Measurements from ENCODE around the gene GALM.
"Not testable (repeated sequence)": the region's sequence is repeated elsewhere in the genome, so short reads cannot be mapped to it uniquely, and the experiment has no call there.

Gene GALM

GRCh38 chr2:38712413-38712812 is 46.5 kb downstream of the GALM start:
- no peak for DNase-seq (ENCODE audit: low read depth)

- no peak for DNase-seq (ENCODE audit: low read depth)
Observed at GRCh38 chr2:38712871-38713270, 47.0 kb downstream of the GALM start.

DNA sequence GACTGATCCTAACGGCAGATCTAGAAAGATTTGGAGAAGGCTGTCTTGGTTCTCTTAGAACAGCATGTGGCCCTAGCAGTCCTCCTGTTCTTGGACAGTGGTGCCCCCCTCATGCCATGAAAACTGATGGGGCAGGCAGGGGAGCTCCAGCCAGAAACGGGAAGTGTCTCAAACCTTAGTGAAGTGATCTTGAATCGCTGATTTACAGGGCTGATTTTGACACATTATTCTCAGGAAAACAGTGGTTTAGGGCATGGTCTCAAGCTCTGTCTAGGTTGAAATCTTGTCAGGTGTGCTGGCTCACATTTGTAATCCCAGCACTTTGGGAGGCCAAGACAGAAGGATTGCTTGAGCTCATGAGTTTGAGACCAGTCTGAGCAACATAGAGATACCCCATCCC is 47.4 kb downstream of the GALM start:
- no peak for DNase-seq (ENCODE audit: low read depth)

- not testable (repeated sequence) for DNase-seq (ENCODE audit: low read depth)
Observed at GRCh38 chr2:38714941-38715340, 49.0 kb downstream of the GALM start.

- DNase-seq (ENCODE audit: low read depth) = no peak
Observed at GRCh38 chr2:38716185-38716584, 50.3 kb downstream of the GALM start.

- DNase-seq (ENCODE audit: low read depth) = no peak
Observed at GRCh38 chr2:38718601-38719000, 52.7 kb downstream of the GALM start.

DNA sequence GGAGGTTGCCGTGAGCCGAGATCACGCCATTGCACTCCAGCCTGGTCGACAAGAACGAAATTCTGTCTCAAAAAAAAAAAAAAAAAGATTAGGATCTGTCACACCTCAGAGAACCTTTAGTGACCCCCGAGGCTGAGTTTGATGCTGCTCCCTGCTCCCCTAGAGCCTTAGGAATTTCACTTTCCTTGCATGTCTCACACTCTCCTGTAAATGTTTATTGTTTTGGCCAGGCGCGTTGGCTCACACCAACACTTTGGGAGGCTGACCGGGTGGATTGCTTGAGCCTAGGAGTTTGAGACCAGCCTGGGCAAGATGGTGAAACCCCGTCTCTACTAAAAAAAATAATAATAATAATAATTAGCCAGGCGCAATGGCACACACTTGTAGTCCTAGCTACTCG is 53.8 kb downstream of the GALM start:
- DNase-seq (ENCODE audit: low read depth) = no peak

DNA sequence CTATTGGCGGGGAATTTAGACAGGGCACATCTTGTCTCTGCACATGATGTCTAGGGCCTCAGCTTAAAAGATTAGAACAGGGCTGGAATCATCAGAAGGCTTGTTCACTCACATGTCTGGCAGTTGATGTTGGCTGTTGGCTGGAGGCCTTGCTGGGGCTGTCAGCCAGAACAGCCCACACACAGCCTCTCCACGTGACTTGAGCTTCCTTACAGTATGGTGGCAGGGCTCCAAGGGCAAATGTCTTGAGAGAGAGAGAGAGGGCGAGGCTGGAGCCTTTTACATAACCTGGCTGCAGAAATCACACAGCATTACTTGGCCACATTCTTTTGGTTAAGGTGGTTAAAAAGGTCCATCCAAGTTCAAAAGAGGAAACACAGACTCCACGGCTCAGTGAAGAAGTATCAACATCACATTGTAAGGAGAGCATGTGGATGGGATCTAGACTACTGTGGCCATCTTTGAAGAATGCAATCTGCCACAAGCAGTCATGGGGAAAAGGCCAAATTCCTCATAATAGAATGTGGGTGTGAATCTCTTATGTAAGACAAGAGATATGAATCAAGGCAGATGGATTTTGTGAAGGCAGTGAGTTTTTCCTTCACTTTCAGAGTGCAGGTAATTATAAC is 54.8 kb downstream of the GALM start:
- no peak for DNase-seq (ENCODE audit: low read depth)

GRCh38 chr2:38722271-38723061 is 56.6 kb downstream of the GALM start:
- DNase-seq (ENCODE audit: low read depth) = peak; percentile 67

DNA sequence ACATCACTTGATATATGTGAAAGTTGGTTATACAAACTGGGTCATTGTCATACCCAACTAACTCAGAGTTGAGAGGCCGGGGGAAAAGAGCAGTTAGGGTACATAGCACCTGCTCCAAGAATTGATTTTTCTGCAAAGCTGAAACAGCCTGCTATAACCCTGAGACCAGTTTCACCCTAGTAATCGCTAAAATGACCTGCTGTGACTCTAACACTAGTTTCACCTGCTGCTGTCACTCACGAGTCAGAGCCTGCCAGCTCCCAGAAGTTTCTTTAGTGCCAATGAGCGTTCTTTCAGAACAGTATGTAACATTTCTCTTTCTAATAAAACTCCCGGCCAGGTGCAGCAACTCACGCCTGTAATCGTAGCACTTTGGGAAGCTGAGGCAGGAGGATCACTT is 57.3 kb downstream of the GALM start:
- DNase-seq (ENCODE audit: low read depth) = no peak

DNA sequence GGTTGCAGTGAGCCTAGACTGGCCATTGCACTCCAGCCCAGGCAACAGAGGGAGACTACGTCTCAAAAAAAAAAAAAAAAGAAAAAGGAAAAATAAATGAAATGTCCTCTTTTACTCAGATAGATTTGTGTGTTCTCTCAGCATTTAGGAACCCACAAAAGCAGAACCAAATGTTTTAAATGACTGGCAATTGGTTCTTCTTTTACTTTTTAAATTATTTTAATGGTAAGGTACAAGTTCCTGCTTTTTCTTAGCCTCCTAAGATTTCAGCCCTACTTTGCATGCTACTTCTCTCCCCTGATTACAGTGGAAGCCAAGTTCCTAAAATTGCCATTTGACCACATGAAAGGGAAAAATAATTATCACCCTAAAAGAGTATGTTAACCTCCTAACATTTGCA is 61.7 kb downstream of the GALM start:
- no peak for DNase-seq (ENCODE audit: low read depth)

- no peak for DNase-seq (ENCODE audit: low read depth)
Observed at GRCh38 chr2:38728694-38729093, 62.8 kb downstream of the GALM start.

GRCh38 chr2:38731090-38731489 is 65.2 kb downstream of the GALM start:
- DNase-seq (ENCODE audit: low read depth) = no peak

- no peak for DNase-seq (ENCODE audit: low read depth)
Observed at GRCh38 chr2:38731684-38732221, 65.8 kb downstream of the GALM start.

- no peak for DNase-seq (ENCODE audit: low read depth)
Observed at GRCh38 chr2:38733300-38733971, 67.5 kb downstream of the GALM start.

DNA sequence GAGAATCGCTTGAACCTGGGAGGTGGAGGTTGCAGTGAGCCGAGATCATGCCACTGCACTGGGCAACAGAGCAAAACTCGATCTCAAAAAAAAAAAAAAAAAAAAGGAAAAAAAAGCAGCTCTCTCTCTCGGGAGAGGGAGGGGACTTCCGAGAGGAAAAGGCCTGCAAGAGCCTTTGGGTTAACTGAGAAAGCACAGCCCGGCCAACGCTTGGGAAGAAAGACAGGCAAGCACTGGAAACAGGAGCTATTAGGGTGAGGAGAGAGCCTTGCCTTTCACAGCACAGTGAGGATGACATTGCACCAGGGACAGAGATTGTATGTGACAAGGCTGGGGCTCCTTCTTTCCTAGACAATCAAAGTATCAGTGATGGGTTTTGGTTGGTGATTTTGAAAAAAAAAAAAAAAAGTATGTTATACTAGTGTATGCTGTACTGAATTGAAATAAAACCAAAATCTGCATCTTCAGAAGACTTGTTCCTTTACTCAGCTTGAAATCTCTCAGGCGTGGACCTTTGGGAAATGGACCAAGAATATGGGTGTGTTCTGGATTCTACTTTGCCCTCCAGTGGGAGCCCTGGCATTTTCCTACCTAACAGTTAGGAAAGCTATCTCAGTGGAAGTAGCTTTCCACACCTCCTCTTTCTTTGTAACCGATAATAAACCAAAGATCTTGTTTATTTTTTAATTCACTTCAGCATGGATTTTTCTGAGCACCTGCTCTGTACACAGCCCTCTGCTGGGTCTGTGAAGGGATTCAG is 68.6 kb downstream of the GALM start:
- DNase-seq (ENCODE audit: low read depth) = no peak

DNA sequence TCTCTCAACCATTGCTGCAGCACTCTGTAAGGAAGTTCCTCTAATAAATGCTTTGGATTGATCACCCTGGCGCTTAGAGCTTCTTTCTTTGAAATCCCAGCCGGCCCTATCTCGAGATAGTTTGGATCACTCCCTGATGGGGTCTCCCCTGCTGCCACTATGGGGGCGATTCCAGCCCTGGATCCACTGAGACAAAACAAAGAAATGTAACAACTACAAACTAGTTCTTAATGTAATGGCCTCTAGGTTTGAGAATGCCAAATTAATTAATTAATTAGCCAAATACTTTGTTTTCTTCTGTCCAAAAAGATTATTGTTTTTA is 70.0 kb downstream of the GALM start:
- DNase-seq (ENCODE audit: low read depth) = no peak

DNA sequence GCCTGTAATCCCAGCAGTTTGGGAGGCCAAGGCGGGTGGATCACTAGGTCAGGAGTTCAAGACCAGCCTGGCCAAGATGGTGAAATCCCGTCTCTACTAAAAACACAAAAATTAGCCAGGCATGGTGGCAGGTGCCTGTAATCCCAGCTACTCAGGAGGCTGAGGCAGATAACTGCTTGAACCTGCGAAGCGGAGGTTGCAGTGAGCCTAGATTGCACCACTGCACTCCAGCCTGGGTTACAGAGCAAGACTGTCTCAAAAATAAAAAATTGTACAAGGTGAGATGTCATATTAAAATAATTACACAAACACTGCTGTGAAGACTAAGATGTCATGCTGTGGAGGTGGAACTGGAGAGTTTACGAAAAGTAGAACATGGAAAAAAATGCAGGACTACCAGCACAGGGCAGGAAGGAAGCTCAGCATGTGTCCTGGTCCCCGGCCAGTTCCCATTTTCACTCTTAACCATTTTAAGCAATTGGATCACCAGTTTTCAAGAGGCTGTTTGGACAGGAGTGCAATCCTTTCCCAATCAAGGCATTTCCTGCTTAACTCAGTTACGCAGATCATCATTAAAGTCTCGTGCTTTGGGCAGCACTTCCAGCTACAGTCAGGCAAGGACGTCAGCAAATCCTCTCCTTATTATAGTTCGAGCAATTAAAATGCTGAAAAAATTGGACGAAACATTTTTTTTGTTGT is 71.2 kb downstream of the GALM start:
- not testable (repeated sequence) for DNase-seq (ENCODE audit: low read depth)

- no peak for DNase-seq (ENCODE audit: low read depth)
Observed at GRCh38 chr2:38737925-38738324, 72.0 kb downstream of the GALM start.

DNA sequence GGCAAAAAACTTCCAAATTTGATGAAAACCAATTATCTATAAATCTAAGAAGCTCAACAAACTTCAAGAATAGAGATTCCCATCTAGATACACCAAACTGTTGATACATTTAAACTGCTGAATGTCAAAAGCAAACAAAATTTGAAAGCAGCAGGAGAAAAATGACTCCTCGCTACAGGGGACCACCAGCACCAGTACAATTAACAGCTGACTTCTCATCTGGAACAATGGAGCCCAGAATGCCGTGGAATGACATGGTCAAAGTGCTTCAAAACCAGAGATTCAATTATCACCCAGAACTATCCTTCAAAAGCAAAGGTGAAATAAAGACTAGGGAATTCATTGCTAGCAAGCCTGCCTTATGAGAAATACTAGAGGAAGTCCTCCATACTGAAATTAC is 73.6 kb downstream of the GALM start:
- DNase-seq (ENCODE audit: low read depth) = no peak

DNA sequence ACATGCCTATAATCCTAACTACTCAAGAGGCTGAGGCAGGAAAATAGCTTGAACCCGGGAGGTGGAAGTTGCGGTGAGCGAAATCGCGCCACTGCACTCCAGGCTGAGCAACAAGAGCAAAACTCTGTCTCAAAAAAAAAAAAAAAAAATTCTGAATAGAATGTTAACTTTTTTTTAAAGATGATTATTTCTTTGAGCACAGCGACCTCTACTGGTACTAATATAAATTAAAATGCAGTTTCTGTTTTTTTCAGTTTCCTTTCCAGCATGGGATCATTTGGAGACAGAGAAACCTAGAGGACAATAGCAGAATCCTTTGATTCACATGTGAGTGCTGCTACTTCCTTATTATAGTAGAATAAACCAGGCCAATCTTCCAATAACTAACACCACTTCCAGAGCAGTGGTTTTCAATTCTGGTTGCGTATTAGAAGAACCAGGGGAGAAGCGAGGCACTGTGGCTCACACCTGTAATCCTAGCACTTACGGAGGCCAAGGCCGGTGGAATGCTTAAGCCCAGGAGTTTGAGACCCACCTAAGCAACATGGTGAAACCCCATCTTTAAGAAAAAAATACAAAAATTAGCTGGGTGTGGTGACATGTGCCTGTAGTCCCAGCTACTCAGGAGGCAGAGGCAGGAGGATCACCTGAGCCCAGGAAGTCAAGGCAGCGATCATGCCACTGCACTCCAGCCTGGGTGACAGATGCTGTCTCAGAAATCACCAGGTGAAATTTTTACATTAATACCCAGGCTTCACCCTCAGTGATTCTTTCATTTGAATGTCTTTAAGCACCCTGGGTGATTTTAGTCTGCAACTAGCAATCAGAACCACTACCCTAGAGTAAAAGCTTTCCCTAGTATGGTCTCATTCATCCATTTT is 75.2 kb downstream of the GALM start:
- DNase-seq (ENCODE audit: low read depth) = no peak
